Central memory CD8-positive, alpha-beta T cell (primary cell): Measurements from ENCODE around the gene SASH1.

Experiments
- ATAC-seq: fragments of 150-1000 bp; cut with Tn5 transposase; replicated peaks from 2 replicates; pipeline ENCODE4 v1.10.0; 2022; ENCODE audit warnings: mild to moderate bottlenecking, moderate FRiP score, moderate number of reproducible peaks; ENCODE audit not compliant: poor library complexity, severe bottlenecking; ENCODE audit errors: extremely low read depth
- DNase-seq, 2 donors: peaks; one replicate each; pipeline ENCODE4 v3.0.0; 2021; ENCODE audit warnings: low spot score in 2 of 2
- H3K27ac Mint-ChIP-seq: one replicate; pipeline ENCODE4 v1.8.0; 2022; ENCODE audit warnings: low read depth, mild to moderate bottlenecking, moderate library complexity, mixed read lengths
- H3K27me3 Mint-ChIP-seq: one replicate; pipeline ENCODE4 v1.8.0; 2022; ENCODE audit warnings: mixed read lengths
- H3K36me3 Mint-ChIP-seq: one replicate; pipeline ENCODE4 v1.8.0; 2022; ENCODE audit warnings: mild to moderate bottlenecking, moderate library complexity, mixed read lengths; ENCODE audit not compliant: insufficient read depth
- H3K4me1 Mint-ChIP-seq: one replicate; pipeline ENCODE4 v1.8.0; 2022; ENCODE audit warnings: mixed read lengths
- H3K4me3 Mint-ChIP-seq: one replicate; pipeline ENCODE4 v1.8.0; 2022; ENCODE audit warnings: mild to moderate bottlenecking, moderate library complexity, mixed read lengths
- H3K9me3 Mint-ChIP-seq: one replicate; pipeline ENCODE4 v1.8.0; 2022; ENCODE audit warnings: mixed read lengths

SASH1 gene

GRCh38 chr6:148523551-148523950 lies 180.9 kb downstream of the SASH1 start:
- Mint-ChIP-seq H3K36me3 (no peaks in the 10 kb centered on the region), H3K27ac (no peak overlapping the region), H3K27me3 (peaks cover 4% of the 10 kb centered on the region), H3K9me3 (no peaks in the 10 kb centered on the region), H3K4me3 (no peak overlapping the region), H3K4me1 (no peaks in the 10 kb centered on the region)
- ATAC-seq, result no peak
- DNase-seq, result no peak

GRCh38 chr6:148524471-148524882 lies 181.8 kb downstream of the SASH1 start:
- Mint-ChIP-seq H3K36me3 (no peaks in the 10 kb centered on the region), H3K27ac (no peak overlapping the region), H3K9me3 (no peaks in the 10 kb centered on the region), H3K4me3 (peak overlapping the region; percentile 36), H3K27me3 (no peaks in the 10 kb centered on the region), H3K4me1 (no peaks in the 10 kb centered on the region)
- ATAC-seq (no peak), DNase-seq (no peak)

DNA sequence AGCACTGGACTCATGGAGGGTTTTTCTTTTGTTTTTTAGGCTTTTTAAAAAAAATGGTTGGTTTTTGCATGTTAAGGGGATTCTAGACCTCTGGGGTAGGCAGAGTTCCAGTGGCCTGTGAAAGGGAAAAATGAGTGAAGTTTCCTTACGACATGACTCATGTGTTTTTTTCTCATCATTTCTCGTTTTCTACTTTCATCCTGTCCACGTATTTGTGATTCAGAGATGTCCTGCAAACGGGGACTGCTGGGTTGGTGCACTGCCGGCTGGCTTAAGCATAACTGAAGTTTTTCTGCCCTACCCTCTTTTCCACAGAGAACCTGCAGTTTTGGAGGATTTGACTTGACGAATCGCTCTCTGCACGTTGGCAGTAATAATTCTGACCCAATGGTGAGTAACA lies 182.3 kb downstream of the SASH1 start:
- Mint-ChIP-seq H3K4me3 (peak overlapping the region; percentile 36), H3K4me1 (no peaks in the 10 kb centered on the region), H3K36me3 (no peaks in the 10 kb centered on the region), H3K27ac (no peak overlapping the region), H3K27me3 (no peaks in the 10 kb centered on the region), H3K9me3 (no peaks in the 10 kb centered on the region)
- ATAC-seq, result no peak
- DNase-seq, result no peak

- H3K27ac Mint-ChIP-seq, result no peak overlapping the region
- no peaks in the 10 kb centered on the region for H3K4me1 Mint-ChIP-seq
- DNase-seq (no peak), ATAC-seq (no peak)
- H3K36me3 Mint-ChIP-seq, result no peaks in the 10 kb centered on the region
- H3K4me3 Mint-ChIP-seq, result peak overlapping the region; percentile 36
- H3K27me3 Mint-ChIP-seq, result no peaks in the 10 kb centered on the region
- no peaks in the 10 kb centered on the region for H3K9me3 Mint-ChIP-seq
Observed at GRCh38 chr6:148525453-148525852, 182.8 kb downstream of the SASH1 start.

DNA sequence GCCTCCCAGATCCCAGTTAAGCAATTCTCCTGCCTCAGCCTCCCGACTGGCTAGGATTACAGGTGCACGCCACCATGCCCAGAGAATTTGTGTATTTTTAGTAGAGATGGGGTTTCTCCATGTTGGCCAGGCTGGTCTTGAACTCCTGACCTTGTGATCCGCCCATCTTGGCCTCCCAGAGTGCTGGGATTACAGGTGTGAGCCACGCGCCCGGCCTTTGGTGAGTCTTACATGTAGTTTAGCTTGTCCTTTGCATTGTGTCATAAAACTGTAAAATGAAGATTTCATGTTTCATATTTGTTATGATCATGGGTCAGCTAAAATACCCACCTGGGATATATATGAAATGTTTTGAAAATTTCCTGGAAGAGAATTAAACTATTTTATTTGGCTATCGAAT lies 183.5 kb downstream of the SASH1 start:
- no peaks in the 10 kb centered on the region for H3K9me3 Mint-ChIP-seq
- no peak for ATAC-seq
- H3K27me3 Mint-ChIP-seq, result peaks cover 5% of the 10 kb centered on the region
- no peak overlapping the region for H3K4me3 Mint-ChIP-seq
- no peaks in the 10 kb centered on the region for H3K4me1 Mint-ChIP-seq
- no peak for DNase-seq
- no peak overlapping the region for H3K27ac Mint-ChIP-seq
- H3K36me3 Mint-ChIP-seq, result no peaks in the 10 kb centered on the region

DNA sequence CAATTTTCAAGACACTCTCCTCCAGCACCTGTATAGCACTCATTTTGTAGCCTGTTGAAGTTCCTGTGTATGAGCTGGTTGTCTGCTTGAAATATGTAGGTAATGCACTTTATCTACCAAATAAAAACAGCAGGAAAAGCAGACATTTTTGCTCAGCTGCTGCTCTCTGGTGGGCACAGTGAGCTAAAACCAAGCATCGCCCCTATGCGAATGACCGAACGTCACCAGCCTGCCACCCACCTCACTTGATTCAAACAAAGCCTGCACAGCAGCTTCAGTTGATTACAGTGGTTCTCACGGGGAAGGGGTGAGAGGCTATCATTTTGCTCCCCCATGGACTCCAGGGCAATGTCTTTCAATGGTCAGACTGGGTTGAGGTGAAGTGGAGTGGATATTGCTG lies 185.7 kb downstream of the SASH1 start:
- Mint-ChIP-seq H3K9me3 (no peaks in the 10 kb centered on the region), H3K27me3 (peaks cover 23% of the 10 kb centered on the region)

GRCh38 chr6:148529010-148529409 lies 186.4 kb downstream of the SASH1 start:
- Mint-ChIP-seq H3K27ac (no peak overlapping the region), H3K4me3 (no peak overlapping the region), H3K4me1 (no peaks in the 10 kb centered on the region), H3K27me3 (peaks cover 27% of the 10 kb centered on the region), H3K36me3 (no peaks in the 10 kb centered on the region), H3K9me3 (no peaks in the 10 kb centered on the region)
- ATAC-seq (no peak), DNase-seq (no peak)

More for the DNA sequence above, 185.7 kb downstream of the SASH1 start:
- no peaks in the 10 kb centered on the region for H3K36me3 Mint-ChIP-seq
- DNase-seq (no peak), ATAC-seq (no peak)
- no peak overlapping the region for H3K27ac Mint-ChIP-seq
- no peaks in the 10 kb centered on the region for H3K4me1 Mint-ChIP-seq
- no peak overlapping the region for H3K4me3 Mint-ChIP-seq

GRCh38 chr6:148530394-148530953 lies 187.8 kb downstream of the SASH1 start:
- H3K4me1 Mint-ChIP-seq, result no peaks in the 10 kb centered on the region
- no peak overlapping the region for H3K4me3 Mint-ChIP-seq
- no peak for ATAC-seq
- no peak overlapping the region for H3K27ac Mint-ChIP-seq
- peaks cover 27% of the 10 kb centered on the region for H3K27me3 Mint-ChIP-seq
- no peaks in the 10 kb centered on the region for H3K36me3 Mint-ChIP-seq
- no peak for DNase-seq
- H3K9me3 Mint-ChIP-seq, result no peaks in the 10 kb centered on the region

DNA sequence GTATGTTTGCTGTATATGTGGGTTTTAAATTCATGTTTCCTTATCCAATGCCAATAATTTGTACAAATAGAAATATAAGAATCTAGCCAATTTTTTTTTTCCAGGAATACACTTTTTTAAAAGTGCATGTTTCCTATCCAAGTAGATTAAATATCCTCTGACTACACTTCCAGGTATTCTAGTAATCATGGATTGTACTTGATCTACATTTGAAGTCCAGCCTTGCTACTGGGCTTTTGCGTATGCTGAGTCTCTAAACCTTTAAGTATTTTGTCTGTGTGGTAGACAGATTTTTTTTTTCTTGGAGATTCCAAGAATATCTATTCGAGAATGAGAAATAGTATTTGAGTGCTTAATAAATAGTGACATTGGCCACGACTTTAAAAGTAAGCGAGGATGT lies 188.3 kb downstream of the SASH1 start:
- no peak for DNase-seq
- Mint-ChIP-seq H3K27me3 (peaks cover 27% of the 10 kb centered on the region), H3K4me1 (no peaks in the 10 kb centered on the region), H3K9me3 (no peaks in the 10 kb centered on the region), H3K27ac (no peak overlapping the region), H3K4me3 (no peak overlapping the region), H3K36me3 (no peaks in the 10 kb centered on the region)
- no peak for ATAC-seq

GRCh38 chr6:148532698-148533097 lies 190.1 kb downstream of the SASH1 start:
- H3K4me1 Mint-ChIP-seq, result no peaks in the 10 kb centered on the region
- no peak overlapping the region for H3K27ac Mint-ChIP-seq
- ATAC-seq (no peak), DNase-seq (no peak)
- no peaks in the 10 kb centered on the region for H3K36me3 Mint-ChIP-seq
- H3K27me3 Mint-ChIP-seq, result peaks cover 27% of the 10 kb centered on the region
- no peak overlapping the region for H3K4me3 Mint-ChIP-seq
- no peaks in the 10 kb centered on the region for H3K9me3 Mint-ChIP-seq

- DNase-seq, result no peak
- H3K4me3 Mint-ChIP-seq, result no peak overlapping the region
- H3K9me3 Mint-ChIP-seq, result no peaks in the 10 kb centered on the region
- no peaks in the 10 kb centered on the region for H3K36me3 Mint-ChIP-seq
- H3K27ac Mint-ChIP-seq, result no peak overlapping the region
- H3K27me3 Mint-ChIP-seq, result peaks cover 32% of the 10 kb centered on the region
- no peak for ATAC-seq
- H3K4me1 Mint-ChIP-seq, result peaks cover 2% of the 10 kb centered on the region
Observed at GRCh38 chr6:148533309-148534107, 190.9 kb downstream of the SASH1 start.

- H3K27me3 Mint-ChIP-seq, result peaks cover 45% of the 10 kb centered on the region
- ATAC-seq (no peak), DNase-seq (no peak)
- H3K36me3 Mint-ChIP-seq, result no peaks in the 10 kb centered on the region
- H3K27ac Mint-ChIP-seq, result no peak overlapping the region
- H3K4me3 Mint-ChIP-seq, result no peak overlapping the region
- H3K9me3 Mint-ChIP-seq, result no peaks in the 10 kb centered on the region
- H3K4me1 Mint-ChIP-seq, result peaks cover 4% of the 10 kb centered on the region
Observed at GRCh38 chr6:148534871-148535270, 192.2 kb downstream of the SASH1 start.

DNA sequence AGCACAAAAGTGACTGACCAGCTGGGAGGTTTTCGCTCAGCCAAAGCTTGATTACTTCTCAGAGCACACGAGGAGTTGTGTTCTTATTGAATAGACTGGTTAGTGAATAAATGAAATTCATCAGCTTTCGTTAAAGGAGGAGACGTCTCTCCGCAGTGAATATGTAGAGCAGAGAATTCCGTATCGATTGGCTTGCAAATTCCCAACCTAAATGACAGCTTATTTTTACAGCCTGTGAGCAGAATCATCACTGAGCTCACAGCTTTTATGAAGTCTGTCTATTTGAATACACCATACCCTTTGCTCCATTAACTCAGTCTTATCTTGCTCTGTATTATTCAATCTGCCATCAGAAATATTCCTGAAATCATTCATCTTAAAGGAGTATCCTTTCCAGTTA lies 192.7 kb downstream of the SASH1 start:
- Mint-ChIP-seq H3K27me3 (peaks cover 51% of the 10 kb centered on the region), H3K27ac (no peak overlapping the region)

More for the DNA sequence above, 192.7 kb downstream of the SASH1 start:
- H3K4me1 Mint-ChIP-seq, result peaks cover 4% of the 10 kb centered on the region
- no peaks in the 10 kb centered on the region for H3K36me3 Mint-ChIP-seq
- H3K9me3 Mint-ChIP-seq, result no peaks in the 10 kb centered on the region
- H3K4me3 Mint-ChIP-seq, result no peak overlapping the region
- ATAC-seq, result no peak
- DNase-seq, result no peak
